Measurements from ENCODE around the gene SNTB2. TPM values are rescaled to one million over a fixed set of nuclear protein-coding genes. Genes with fewer than 3 reads are reported as not detected.

Gene SNTB2
- total RNA-seq, 4 donors from 2014 or later: 14.2 to 31.4 (median 24.1) TPM

- peak; percentile 60 for DNase-seq
- Histone ChIP-seq H3K4me1 (no peaks in the 10 kb centered on the region), H3K4me3 (no peak overlapping the region), H3K9me3 (no peaks in the 10 kb centered on the region), H3K27ac (no peak overlapping the region), H3K36me3 (peaks cover 0 to 53% (median 8%) of the 10 kb centered on the region in 4 donors), H3K27me3 (no peaks in the 10 kb centered on the region)
- intact Hi-C loops (cut with DNase I; ENCODE audit: low total_unique reads) (loop anchor here (1.0 kb wide), 1 partner anchor 137 kb away; no protein-coding TSS in a partner anchor), in situ Hi-C loops (cut with MboI; ENCODE audit: low pct_ligation_motif_present in 1 of 4, low pct_unique_long_range_greater_than_20kb in 1 of 4, low sequenced_read_pairs in 3 of 4) (loop anchor here in 3 of 4 donors (5.0 kb wide), 1 partner anchor 137 kb away; no protein-coding TSS in a partner anchor)
- WGBS, 2 donors (ENCODE audit: low coverage in 1 of 2): 42 to 56% methylated on average over 9 to 16 of the region's 16 CpGs
- no peak for TF ChIP-seq POLR2A (IDR thresholded peaks at IDR 0.05)
- TF ChIP-seq CTCF (IDR thresholded peaks at IDR 0.05): peak; percentile 75 to 83 (median 80)
- no peak for TF ChIP-seq POLR2AphosphoS5 (IDR thresholded peaks at IDR 0.05)
- TF ChIP-seq EP300 (IDR thresholded peaks at IDR 0.05; ENCODE audit: low read depth): no peak
Measured at GRCh38 chr16:69150146-69150865, 36.7 kb upstream of the SNTB2 start.

- Histone ChIP-seq H3K4me1 (no peaks in the 10 kb centered on the region), H3K27me3 (no peaks in the 10 kb centered on the region), H3K9me3 (no peaks in the 10 kb centered on the region), H3K4me3 (no peak overlapping the region), H3K36me3 (peaks cover 0 to 63% (median 22%) of the 10 kb centered on the region in 4 donors), H3K27ac (no peak overlapping the region)
- in situ Hi-C loops (cut with MboI; ENCODE audit: low pct_ligation_motif_present in 1 of 4, low pct_unique_long_range_greater_than_20kb in 1 of 4, low sequenced_read_pairs in 3 of 4): no loop called here
- intact Hi-C loops (cut with DNase I; ENCODE audit: low total_unique reads): no loop called here
- WGBS, 2 donors (ENCODE audit: low coverage in 1 of 2): 78 to 87% methylated on average over 3 of the region's 3 CpGs
- no peak for TF ChIP-seq POLR2A (IDR thresholded peaks at IDR 0.05)
- TF ChIP-seq EP300 (IDR thresholded peaks at IDR 0.05; ENCODE audit: low read depth): no peak
- TF ChIP-seq CTCF (IDR thresholded peaks at IDR 0.05): no peak
- no peak for TF ChIP-seq POLR2AphosphoS5 (IDR thresholded peaks at IDR 0.05)
- DNase-seq: no peak
Measured at GRCh38 chr16:69157196-69157595, 29.8 kb upstream of the SNTB2 start.

GRCh38 chr16:69160192-69160591 lies 26.8 kb upstream of the SNTB2 start:
- 95 to 100% methylated on average over 1 of the region's 1 CpG for WGBS, 2 donors (ENCODE audit: low coverage in 1 of 2)
- Histone ChIP-seq H3K4me1 (no peaks in the 10 kb centered on the region), H3K36me3 (peaks cover 0 to 48% (median 22%) of the 10 kb centered on the region in 4 donors), H3K27me3 (no peaks in the 10 kb centered on the region), H3K9me3 (no peaks in the 10 kb centered on the region), H3K4me3 (no peak overlapping the region), H3K27ac (no peak overlapping the region)
- in situ Hi-C loops (cut with MboI; ENCODE audit: low pct_ligation_motif_present in 1 of 4, low pct_unique_long_range_greater_than_20kb in 1 of 4, low sequenced_read_pairs in 3 of 4): no loop called here
- TF ChIP-seq EP300 (IDR thresholded peaks at IDR 0.05; ENCODE audit: low read depth): no peak
- TF ChIP-seq CTCF (IDR thresholded peaks at IDR 0.05): no peak
- no peak for TF ChIP-seq POLR2AphosphoS5 (IDR thresholded peaks at IDR 0.05)
- no peak for DNase-seq
- intact Hi-C loops (cut with DNase I; ENCODE audit: low total_unique reads): no loop called here

GRCh38 chr16:69165584-69165983 lies 21.4 kb upstream of the SNTB2 start:
- TF ChIP-seq POLR2AphosphoS5 (IDR thresholded peaks at IDR 0.05) (no peak), EP300 (IDR thresholded peaks at IDR 0.05; ENCODE audit: low read depth) (no peak), POLR2A (IDR thresholded peaks at IDR 0.05) (no peak), CTCF (IDR thresholded peaks at IDR 0.05) (no peak)
- intact Hi-C loops (cut with DNase I; ENCODE audit: low total_unique reads) (no loop called here), in situ Hi-C loops (cut with MboI; ENCODE audit: low pct_ligation_motif_present in 1 of 4, low pct_unique_long_range_greater_than_20kb in 1 of 4, low sequenced_read_pairs in 3 of 4) (no loop called here)
- no peak for DNase-seq
- H3K4me3 ChIP-seq: no peak overlapping the region
- H3K27me3 ChIP-seq: no peaks in the 10 kb centered on the region
- WGBS, 2 donors (ENCODE audit: low coverage in 1 of 2): 94 to 100% methylated on average over 3 to 6 of the region's 6 CpGs
- H3K36me3 ChIP-seq: peaks cover 0 to 37% (median 12%) of the 10 kb centered on the region in 4 donors
- no peaks in the 10 kb centered on the region for H3K9me3 ChIP-seq
- H3K27ac ChIP-seq: no peak overlapping the region
- H3K4me1 ChIP-seq: peaks cover 0 to 7% (median 2%) of the 10 kb centered on the region in 4 donors
